Ishikawa (cell line): Measurements from ENCODE around the gene ATP8A2.

ENCODE experiments used
- CEBPB ChIP-seq: IDR thresholded peaks from 2 replicates; pipeline ENCODE4 v1.6.1; 2012
- EP300 ChIP-seq: IDR thresholded peaks from 2 replicates; pipeline ENCODE4 v1.6.1; 2012; ENCODE audit warnings: borderline replicate concordance
- NFIC ChIP-seq: IDR thresholded peaks from 2 replicates; pipeline ENCODE4 v1.6.1; 2012
- RAD21 ChIP-seq: IDR thresholded peaks from 2 replicates; pipeline ENCODE4 v1.6.1; 2012; ENCODE audit warnings: low read depth
- REST ChIP-seq: IDR thresholded peaks from 2 replicates; pipeline ENCODE4 v1.6.1; 2012; ENCODE audit warnings: low read depth, mild to moderate bottlenecking
- TCF12 ChIP-seq: IDR thresholded peaks from 2 replicates; pipeline ENCODE4 v1.6.1; 2012; ENCODE audit warnings: low read depth
- ZBTB7A ChIP-seq: IDR thresholded peaks from 2 replicates; pipeline ENCODE4 v1.6.1; 2012; ENCODE audit warnings: low read depth

GRCh38 chr13:25645681-25646080, 273.9 kb downstream of the ATP8A2 start:
- TF ChIP-seq REST (no peak), TCF12 (no peak), RAD21 (no peak), EP300 (no peak), NFIC (no peak), CEBPB (no peak), ZBTB7A (no peak)
